Activated CD4-positive, alpha-beta T cell treated with anti-CD3 and anti-CD28 coated beads for 36 hours (primary cell): ENCODE data around the gene EPHB3. TPM values are rescaled to one million over a fixed set of nuclear protein-coding genes. Genes with fewer than 3 reads are reported as not detected.

ENCODE experiments used
- ATAC-seq: fragments of 200-7000 bp; cut with Tn5 transposase; one replicate; pipeline ENCODE4 v1.10.0; 2021; ENCODE audit warnings: mild to moderate bottlenecking, moderate library complexity
- CTCF ChIA-PET: fragments of 350-600 bp; sonication (Branson Sonifier 250); formaldehyde crosslinking; loops from one replicate; lab custom pipeline; 2021; ENCODE audit warnings: antibody characterized with exemption; lab: Charles Lee
- POLR2A ChIA-PET: fragments of 350-600 bp; sonication (Branson Sonifier 250); formaldehyde crosslinking; loops from one replicate; lab custom pipeline; 2021; ENCODE audit warnings: antibody characterized with exemption, inconsistent platforms; lab: Charles Lee
- DNase-seq: peaks from one replicate; pipeline ENCODE4 v3.0.0-alpha.2; 2020
- H3K27ac Mint-ChIP-seq: one replicate; pipeline ENCODE4 v1.8.0; 2021; ENCODE audit warnings: mixed read lengths
- H3K27me3 Mint-ChIP-seq: one replicate; pipeline ENCODE4 v1.8.0; 2021; ENCODE audit warnings: mixed read lengths
- H3K36me3 Mint-ChIP-seq: one replicate; pipeline ENCODE4 v1.8.0; 2021; ENCODE audit warnings: low read depth, mixed read lengths
- H3K4me1 Mint-ChIP-seq: one replicate; pipeline ENCODE4 v1.8.0; 2021; ENCODE audit warnings: mixed read lengths
- H3K4me3 Mint-ChIP-seq: one replicate; pipeline ENCODE4 v1.8.0; 2021; ENCODE audit warnings: mild to moderate bottlenecking, moderate library complexity, mixed read lengths
- H3K9me3 Mint-ChIP-seq: one replicate; pipeline ENCODE4 v1.8.0; 2021; ENCODE audit warnings: low read depth, mixed read lengths
- intact Hi-C, 2 experiments: fragments of 100-400 bp; cut with DNase I in 1 of 2; cut with micrococcal nuclease in 1 of 2; formaldehyde crosslinking; loops; one replicate each; pipeline versions ENCODE4 v1.14.2 to v1.15.1; 2022 to 2024; cut with DNase I, micrococcal nuclease
- total RNA-seq, 2 experiments: library from RNA; stranded (reverse); gene quantifications; one replicate each; pipeline ENCODE4 v1.2.3, GENCODE V29; 2021

EPHB3 gene
- total RNA-seq, 2 experiments from 2014 or later, result not detected

GRCh38 chr3:184593928-184594303 lies 32.3 kb downstream of the EPHB3 start:
- DNase-seq, result no peak
- no peaks in the 10 kb centered on the region for H3K9me3 Mint-ChIP-seq
- intact Hi-C loops, result no loop called here
- no peak overlapping the region for H3K27ac Mint-ChIP-seq
- ATAC-seq, result no peak
- H3K4me1 Mint-ChIP-seq, result no peaks in the 10 kb centered on the region
- CTCF ChIA-PET, result no interaction called here
- no peaks in the 10 kb centered on the region for H3K27me3 Mint-ChIP-seq
- POLR2A ChIA-PET, result no interaction called here
- H3K4me3 Mint-ChIP-seq, result no peak overlapping the region
- H3K36me3 Mint-ChIP-seq, result no peaks in the 10 kb centered on the region

DNA sequence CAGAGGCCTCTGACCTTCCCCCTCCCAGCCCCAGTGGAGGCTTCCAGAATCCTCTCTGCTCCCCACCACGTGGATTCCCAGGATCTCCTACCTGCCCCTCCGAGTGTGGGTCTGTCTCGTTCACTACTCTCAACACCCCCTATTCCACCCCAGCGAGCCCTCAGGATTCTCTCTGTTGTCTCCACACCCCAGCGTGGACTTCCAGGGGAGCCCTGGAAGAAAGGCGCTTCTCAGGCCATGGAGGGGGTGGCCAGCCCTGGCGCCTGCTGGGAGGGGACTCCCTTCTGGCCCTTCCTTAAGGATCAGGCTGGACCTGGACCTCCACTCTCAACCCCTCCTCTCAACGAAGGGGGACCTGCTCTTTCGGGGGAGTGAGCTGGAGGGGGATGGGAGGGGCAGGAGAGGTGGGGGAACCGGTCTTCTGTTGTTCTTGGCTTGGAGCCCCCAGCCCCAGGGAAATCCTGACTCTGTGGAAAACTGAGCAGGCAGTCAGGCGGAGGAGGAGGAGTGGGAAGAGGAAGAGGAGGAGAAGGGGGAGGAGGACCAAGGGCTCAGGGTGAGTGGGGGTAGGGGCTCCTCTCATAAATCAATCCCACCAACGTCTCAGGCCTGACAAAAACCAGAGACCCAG lies 32.9 kb downstream of the EPHB3 start:
- POLR2A ChIA-PET, result no interaction called here
- Mint-ChIP-seq H3K27ac (no peak overlapping the region), H3K4me1 (no peaks in the 10 kb centered on the region), H3K27me3 (no peaks in the 10 kb centered on the region), H3K9me3 (no peaks in the 10 kb centered on the region), H3K4me3 (no peak overlapping the region), H3K36me3 (no peaks in the 10 kb centered on the region)
- intact Hi-C loops, result no loop called here
- ATAC-seq (no peak), DNase-seq (no peak)
- CTCF ChIA-PET, result no interaction called here

DNA sequence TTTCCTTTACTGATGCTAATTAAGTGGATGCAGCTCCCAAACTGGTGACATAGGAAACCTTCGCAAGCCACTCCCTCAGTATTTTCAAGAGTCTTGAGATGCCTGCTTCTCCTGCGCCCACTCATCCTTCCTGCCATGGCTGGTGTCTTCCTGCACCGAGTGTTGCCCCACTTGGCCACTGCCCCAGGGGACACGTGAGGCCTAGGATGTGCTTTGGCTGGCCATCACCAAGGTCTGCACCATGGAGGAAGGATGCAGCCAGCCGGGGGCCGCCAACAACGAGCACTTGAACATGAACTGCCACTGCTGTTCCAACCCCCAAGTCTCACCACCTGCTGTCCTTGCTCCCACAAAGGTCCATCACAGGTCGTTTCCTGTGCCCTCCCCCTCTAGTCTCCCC lies 34.1 kb downstream of the EPHB3 start:
- CTCF ChIA-PET, result no interaction called here
- intact Hi-C loops, result no loop called here
- H3K36me3 Mint-ChIP-seq, result no peaks in the 10 kb centered on the region
- H3K27ac Mint-ChIP-seq, result no peak overlapping the region
- H3K4me1 Mint-ChIP-seq, result no peaks in the 10 kb centered on the region
- H3K9me3 Mint-ChIP-seq, result no peaks in the 10 kb centered on the region
- no peak overlapping the region for H3K4me3 Mint-ChIP-seq
- no peak for DNase-seq
- H3K27me3 Mint-ChIP-seq, result peaks cover 2% of the 10 kb centered on the region
- no peak for ATAC-seq
- POLR2A ChIA-PET, result no interaction called here

DNA sequence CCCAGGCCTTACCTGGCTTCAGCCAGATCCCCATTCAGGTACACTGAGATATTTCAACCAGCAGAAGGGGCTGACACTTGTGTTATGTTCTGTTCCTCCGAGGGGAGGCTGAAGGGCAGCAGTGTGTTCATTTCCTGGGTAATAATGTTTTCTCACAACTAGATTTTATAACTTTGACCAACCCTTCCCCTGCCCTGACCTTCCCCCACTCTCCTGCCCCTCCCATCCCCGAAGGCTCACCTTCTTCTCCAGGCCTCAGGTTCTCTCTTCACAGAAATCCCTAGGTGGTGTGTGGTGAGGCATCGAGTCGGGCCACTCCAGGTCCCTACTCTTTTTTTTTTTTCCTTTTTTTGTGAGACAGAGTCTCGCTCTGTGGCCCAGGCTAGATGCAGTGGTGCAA lies 34.6 kb downstream of the EPHB3 start:
- Mint-ChIP-seq H3K4me3 (no peak overlapping the region), H3K9me3 (no peaks in the 10 kb centered on the region), H3K27ac (no peak overlapping the region), H3K27me3 (peaks cover 7% of the 10 kb centered on the region), H3K4me1 (no peaks in the 10 kb centered on the region), H3K36me3 (no peaks in the 10 kb centered on the region)
- DNase-seq (no peak), ATAC-seq (no peak)
- POLR2A ChIA-PET, result no interaction called here
- intact Hi-C loops, result no loop called here
- CTCF ChIA-PET, result no interaction called here

DNA sequence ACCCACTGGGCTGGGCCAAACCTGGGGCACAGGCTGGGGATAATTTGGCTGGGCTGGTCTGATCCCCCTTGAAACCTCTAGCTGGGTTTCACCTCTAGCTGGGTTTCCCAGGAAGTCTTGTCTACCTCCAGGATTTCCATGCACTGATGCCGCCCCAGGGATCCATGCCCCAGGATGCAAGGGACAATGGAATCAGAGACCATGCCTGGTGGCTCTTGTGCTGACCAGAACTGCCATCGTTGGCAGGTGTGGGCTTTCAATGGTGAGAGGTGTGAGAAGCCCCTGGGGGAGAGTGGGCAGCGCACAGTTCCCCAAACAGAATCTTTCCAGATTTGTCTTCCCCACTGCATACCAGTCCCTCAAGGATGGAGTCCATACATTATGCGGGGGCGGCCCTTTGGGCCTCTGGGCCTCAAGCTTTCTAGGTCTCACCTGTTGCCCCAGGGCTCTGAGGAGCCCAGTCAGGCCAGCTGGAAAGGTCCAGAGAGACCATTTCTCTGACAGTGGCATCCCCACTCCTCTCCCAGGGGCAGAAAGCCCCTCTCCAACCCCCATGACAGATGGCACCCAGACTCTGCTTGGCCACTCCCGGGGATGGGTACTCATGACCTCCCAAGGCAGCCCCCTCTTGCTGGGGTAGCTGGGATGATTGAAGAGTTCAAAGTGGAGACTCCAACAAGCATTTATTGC lies 35.4 kb downstream of the EPHB3 start:
- intact Hi-C loops, result no loop called here
- H3K27me3 Mint-ChIP-seq, result peaks cover 8% of the 10 kb centered on the region
- DNase-seq (no peak), ATAC-seq (no peak)
- H3K4me3 Mint-ChIP-seq, result no peak overlapping the region
- CTCF ChIA-PET, result no interaction called here
- H3K27ac Mint-ChIP-seq, result no peak overlapping the region
- peaks cover under 1% of the 10 kb centered on the region for H3K4me1 Mint-ChIP-seq
- H3K9me3 Mint-ChIP-seq, result no peaks in the 10 kb centered on the region
- H3K36me3 Mint-ChIP-seq, result no peaks in the 10 kb centered on the region
- POLR2A ChIA-PET, result no interaction called here

DNA sequence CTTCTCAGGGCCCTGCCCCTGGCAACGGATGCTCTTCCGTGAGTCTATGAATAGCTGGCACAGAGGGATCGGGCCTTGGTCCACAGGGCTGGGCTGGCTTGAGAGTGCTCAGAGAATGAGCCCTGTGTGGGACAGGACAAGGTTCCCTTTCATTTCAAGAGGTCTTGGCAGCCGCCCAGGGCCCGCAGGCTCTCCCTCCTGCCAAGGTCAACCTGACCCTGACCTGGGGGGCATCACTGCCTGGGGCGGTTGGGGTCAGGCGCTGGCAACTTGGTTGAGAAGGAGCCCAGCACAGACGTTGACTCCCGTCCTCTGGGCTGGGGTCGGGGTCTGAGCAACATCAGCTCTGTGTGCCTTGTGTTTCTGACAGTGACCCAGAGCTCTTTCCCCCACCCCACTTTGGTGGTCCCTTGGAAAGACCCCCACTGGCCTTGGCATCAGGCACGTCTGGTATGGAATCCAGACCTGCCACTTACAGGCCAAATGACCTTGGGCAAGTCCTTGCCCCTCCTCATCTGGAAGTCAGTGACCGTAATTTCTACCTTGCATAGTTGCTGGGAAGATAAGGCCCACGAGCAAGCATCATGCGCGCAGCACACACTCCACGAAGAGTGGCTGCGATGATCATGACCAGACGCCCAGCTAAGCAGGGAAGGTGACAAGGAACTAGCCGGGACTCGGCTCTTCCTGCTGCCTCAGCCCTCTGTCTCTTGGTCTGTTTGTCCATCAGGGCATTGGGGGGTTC lies 36.4 kb downstream of the EPHB3 start:
- POLR2A ChIA-PET, result interaction anchor here (0.6 kb wide), 1 partner anchor 932 kb away, joined by 3 read pairs; no protein-coding TSS in a partner anchor
- Mint-ChIP-seq H3K4me1 (peaks cover 10% of the 10 kb centered on the region), H3K36me3 (no peaks in the 10 kb centered on the region), H3K9me3 (no peaks in the 10 kb centered on the region), H3K27me3 (peaks cover 18% of the 10 kb centered on the region), H3K27ac (no peak overlapping the region), H3K4me3 (no peak overlapping the region)
- intact Hi-C loops, result no loop called here
- DNase-seq, result no peak
- no peak for ATAC-seq
- CTCF ChIA-PET, result interaction anchor here (0.5 kb wide), 1 partner anchor 82 kb away, joined by 3 read pairs; no protein-coding TSS in a partner anchor

- Mint-ChIP-seq H3K27me3 (peaks cover 23% of the 10 kb centered on the region), H3K9me3 (no peaks in the 10 kb centered on the region), H3K36me3 (no peaks in the 10 kb centered on the region), H3K4me1 (peaks cover 14% of the 10 kb centered on the region), H3K27ac (no peak overlapping the region), H3K4me3 (no peak overlapping the region)
- ChIA-PET CTCF (no interaction called here), POLR2A (interaction anchor here (0.6 kb wide), 1 partner anchor 933 kb away, joined by 3 read pairs; no protein-coding TSS in a partner anchor)
- ATAC-seq (no peak), DNase-seq (no peak)
- intact Hi-C loops, result no loop called here
Observed at GRCh38 chr3:184598574-184598927, 37.0 kb downstream of the EPHB3 start.

DNA sequence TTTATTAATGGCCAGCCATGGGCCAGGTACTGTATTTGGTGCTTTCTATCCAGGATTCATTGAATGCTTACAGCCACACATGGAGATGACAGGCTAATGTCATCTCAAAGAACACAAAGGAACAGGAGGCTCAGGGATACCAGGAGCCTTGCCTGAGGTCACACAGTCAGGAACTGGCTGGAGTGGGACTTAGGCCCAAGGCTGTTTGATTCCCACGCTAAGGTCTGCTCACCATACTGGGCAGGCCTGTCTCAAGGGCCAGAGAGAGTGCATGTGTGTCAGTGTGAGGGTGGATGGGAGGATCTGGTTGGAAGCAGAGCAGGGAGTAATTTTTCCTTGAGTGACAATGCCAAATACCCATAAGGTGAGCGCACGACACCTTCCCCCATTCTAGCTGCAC lies 37.6 kb downstream of the EPHB3 start:
- CTCF ChIA-PET, result interaction anchor here (0.5 kb wide), 1 partner anchor 35 kb away, joined by 4 read pairs; no protein-coding TSS in a partner anchor
- Mint-ChIP-seq H3K4me3 (no peak overlapping the region), H3K36me3 (no peaks in the 10 kb centered on the region), H3K27ac (no peak overlapping the region), H3K27me3 (peaks cover 27% of the 10 kb centered on the region), H3K4me1 (peaks cover 17% of the 10 kb centered on the region), H3K9me3 (no peaks in the 10 kb centered on the region)
- POLR2A ChIA-PET, result no interaction called here
- ATAC-seq (no peak), DNase-seq (no peak)
- intact Hi-C loops, result no loop called here

- DNase-seq (no peak), ATAC-seq (no peak)
- Mint-ChIP-seq H3K4me1 (peaks cover 23% of the 10 kb centered on the region), H3K36me3 (no peaks in the 10 kb centered on the region), H3K9me3 (no peaks in the 10 kb centered on the region), H3K27me3 (peaks cover 37% of the 10 kb centered on the region), H3K27ac (no peak overlapping the region), H3K4me3 (no peak overlapping the region)
- ChIA-PET CTCF (interaction anchor here (0.6 to 2.1 kb wide), 4 partner anchors 8 to 177 kb away, joined by 3 to 4 read pairs (median 4); no protein-coding TSS in a partner anchor), POLR2A (interaction anchor here (0.6 kb wide), 1 partner anchor 40 kb away, joined by 3 read pairs; the partner anchor contains the start of gene EPHB3)
- intact Hi-C loops, result no loop called here
Observed at GRCh38 chr3:184600685-184601377, 39.2 kb downstream of the EPHB3 start.

GRCh38 chr3:184601576-184602371 lies 40.2 kb downstream of the EPHB3 start:
- DNase-seq, result no peak
- ATAC-seq, result no peak
- H3K9me3 Mint-ChIP-seq, result no peaks in the 10 kb centered on the region
- peaks cover 37% of the 10 kb centered on the region for H3K27me3 Mint-ChIP-seq
- intact Hi-C loops, result no loop called here
- no peak overlapping the region for H3K4me3 Mint-ChIP-seq
- H3K27ac Mint-ChIP-seq, result no peak overlapping the region
- H3K4me1 Mint-ChIP-seq, result peaks cover 23% of the 10 kb centered on the region
- CTCF ChIA-PET, result interaction anchor here (1.2 to 2.1 kb wide), 2 partner anchors 9 to 86 kb away, joined by 4 read pairs; no protein-coding TSS in a partner anchor
- POLR2A ChIA-PET, result interaction anchor here (0.6 kb wide), 1 partner anchor 41 kb away, joined by 3 read pairs; the partner anchor contains the start of gene EPHB3
- H3K36me3 Mint-ChIP-seq, result no peaks in the 10 kb centered on the region
